HepG2 (cell line): ENCODE data around the gene DIP2C. TPM values are rescaled to one million over a fixed set of nuclear protein-coding genes. Genes with fewer than 3 reads are reported as not detected.

Source experiments
- AGO1 ChIP-seq: fragments of 200-400 bp; formaldehyde crosslinking; IDR thresholded peaks from 2 replicates; pipeline ENCODE4 v1.6.1; 2017; ENCODE audit warnings: mild to moderate bottlenecking, low read depth, low read length, moderate library complexity; ENCODE audit not compliant: poor library complexity, severe bottlenecking
- BRD4 ChIP-seq: sonication (generic); formaldehyde crosslinking; IDR thresholded peaks from 2 replicates; pipeline ENCODE4 v1.4.0; 2020; ENCODE audit warnings: missing genetic modification reagents
- CBFB ChIP-seq: sonication (generic); formaldehyde crosslinking; IDR thresholded peaks from 2 replicates; pipeline ENCODE4 v1.4.0; 2020; ENCODE audit warnings: missing genetic modification reagents
- ERF ChIP-seq: IDR thresholded peaks from 2 replicates; pipeline ENCODE4 v1.6.1; 2018; ENCODE audit warnings: missing biosample characterization, missing genetic modification reagents
- FOSL2 ChIP-seq: sonication (generic); formaldehyde crosslinking; IDR thresholded peaks from 2 replicates; pipeline ENCODE4 v1.4.0; 2020; ENCODE audit warnings: missing genetic modification reagents
- FOXA3 ChIP-seq: IDR thresholded peaks from 2 replicates; pipeline ENCODE4 v1.6.1; 2016; ENCODE audit warnings: missing genetic modification reagents, missing compliant biosample characterization
- HCFC1 ChIP-seq: fragments of 150-350 bp; IDR thresholded peaks from 2 replicates; pipeline ENCODE4 v1.6.1; 2014; ENCODE audit warnings: low read depth, low read length
- HNRNPL ChIP-seq: fragments of 200-400 bp; formaldehyde crosslinking; IDR thresholded peaks from 2 replicates; pipeline ENCODE4 v1.6.1; 2017; ENCODE audit warnings: mild to moderate bottlenecking, low read depth, low read length
- HOXA3 ChIP-seq: sonication (generic); formaldehyde crosslinking; IDR thresholded peaks from 2 replicates; pipeline ENCODE4 v1.5.0; 2020; ENCODE audit warnings: missing genetic modification reagents
- ISL2 ChIP-seq: sonication (generic); formaldehyde crosslinking; IDR thresholded peaks from 2 replicates; pipeline ENCODE4 v1.5.0; 2020; ENCODE audit warnings: missing genetic modification reagents
- KDM1A ChIP-seq: IDR thresholded peaks from 2 replicates; pipeline ENCODE4 v1.6.1; 2016; ENCODE audit warnings: missing compliant biosample characterization
- KDM2A ChIP-seq: sonication (generic); formaldehyde crosslinking; IDR thresholded peaks from 2 replicates; pipeline ENCODE4 v1.4.0; 2020; ENCODE audit warnings: low read depth, missing genetic modification reagents, borderline replicate concordance
- MATR3 ChIP-seq: sonication (generic); formaldehyde crosslinking; IDR thresholded peaks from 2 replicates; pipeline ENCODE4 v1.4.0; 2020; ENCODE audit warnings: missing genetic modification reagents
- NBN ChIP-seq: fragments of 450-650 bp; conservative IDR thresholded peaks from 2 replicates; pipeline ENCODE4 v1.6.1; 2017
- PHF8 ChIP-seq: sonication (generic); formaldehyde crosslinking; IDR thresholded peaks from 2 replicates; pipeline ENCODE4 v1.5.0; 2020; ENCODE audit warnings: missing genetic modification reagents
- RCOR2 ChIP-seq: IDR thresholded peaks from 2 replicates; pipeline ENCODE4 v1.6.1; 2016; ENCODE audit warnings: missing biosample characterization, missing genetic modification reagents
- SMAD9 ChIP-seq: sonication (generic); formaldehyde crosslinking; IDR thresholded peaks from 2 replicates; pipeline ENCODE4 v1.5.1; 2020; ENCODE audit warnings: mild to moderate bottlenecking, missing genetic modification reagents
- TEAD2 ChIP-seq: sonication (generic); formaldehyde crosslinking; IDR thresholded peaks from 2 replicates; pipeline ENCODE4 v1.9.0; 2021; ENCODE audit warnings: missing genetic modification reagents
- ZFP36L2 ChIP-seq: sonication (generic); formaldehyde crosslinking; IDR thresholded peaks from 2 replicates; pipeline ENCODE4 v1.4.0; 2020; ENCODE audit warnings: missing genetic modification reagents
- ZNF326 ChIP-seq: sonication (generic); formaldehyde crosslinking; IDR thresholded peaks from 2 replicates; pipeline ENCODE4 v1.4.0; 2020; ENCODE audit warnings: missing genetic modification reagents, borderline replicate concordance
- ZNF34 ChIP-seq: sonication (generic); formaldehyde crosslinking; IDR thresholded peaks from 2 replicates; pipeline ENCODE4 v1.4.0; 2020; ENCODE audit warnings: mild to moderate bottlenecking, missing genetic modification reagents, borderline replicate concordance
- ZNF354B ChIP-seq: sonication (generic); formaldehyde crosslinking; IDR thresholded peaks from 2 replicates; pipeline ENCODE4 v1.8.0; 2022; ENCODE audit warnings: mild to moderate bottlenecking, missing genetic modification reagents
- ZNF431 ChIP-seq: sonication (generic); formaldehyde crosslinking; IDR thresholded peaks from 2 replicates; pipeline ENCODE4 v1.9.0; 2022; ENCODE audit warnings: missing genetic modification reagents, low read depth, mild to moderate bottlenecking, borderline replicate concordance
- ZNF703 ChIP-seq: sonication (generic); formaldehyde crosslinking; IDR thresholded peaks from 2 replicates; pipeline ENCODE4 v1.5.1; 2020; ENCODE audit warnings: missing genetic modification reagents, mild to moderate bottlenecking, moderate library complexity, borderline replicate concordance
- ZNF737 ChIP-seq: sonication (generic); formaldehyde crosslinking; IDR thresholded peaks from 2 replicates; pipeline ENCODE4 v1.5.0; 2020; ENCODE audit warnings: missing genetic modification reagents, mild to moderate bottlenecking, borderline replicate concordance
- ZSCAN31 ChIP-seq: sonication (generic); formaldehyde crosslinking; IDR thresholded peaks from 2 replicates; pipeline ENCODE4 v1.5.0; 2020; ENCODE audit warnings: low read depth, mild to moderate bottlenecking, missing genetic modification reagents
- ZZZ3 ChIP-seq: sonication (generic); formaldehyde crosslinking; IDR thresholded peaks from 2 replicates; pipeline ENCODE4 v1.4.0; 2020; ENCODE audit warnings: missing genetic modification reagents, mild to moderate bottlenecking, borderline replicate concordance
- polyA plus RNA-seq, 8 experiments: library from polyadenylated mRNA; depleted of rRNA in 3 of 8; stranded (reverse) in 7 of 8; unstranded in 1 of 8; fragments of >200 nt; fragmentation: Illumina TruSeq in 4 of 8; extraction: Trizol in 4 of 8; gene quantifications; 2 replicates each; pipeline versions ENCODE4 v1.2.1 to v1.2.3, GENCODE V29; 2011 to 2016; ENCODE audit warnings: low read depth in 4 of 8, missing spikeins in 1 of 8, mixed read lengths in 1 of 8; ENCODE audit not compliant: insufficient read depth in 1 of 8
- total RNA-seq, 5 experiments: library from RNA; depleted of rRNA; stranded (reverse); fragments of >200 nt; fragmentation: Illumina TruSeq; extraction: Trizol; gene quantifications; 2 replicates each; pipeline ENCODE4 v1.2.3, GENCODE V29; 2016; ENCODE audit warnings: low read depth in 1 of 5
- TF ChIP-seq, protein P1 (sequence below): sonication (generic); formaldehyde crosslinking; IDR thresholded peaks from 2 replicates; pipeline ENCODE4 v1.5.1; 2020; ENCODE audit warnings: missing genetic modification reagents, mild to moderate bottlenecking, borderline replicate concordance
- TF ChIP-seq, protein P2 (sequence below): sonication (generic); formaldehyde crosslinking; conservative IDR thresholded peaks from 2 replicates; pipeline ENCODE4 v1.5.0; 2020; ENCODE audit warnings: missing genetic modification reagents
- TF ChIP-seq, protein P3 (sequence below): sonication (generic); formaldehyde crosslinking; IDR thresholded peaks from 2 replicates; pipeline ENCODE4 v1.4.0; 2020; ENCODE audit warnings: mild to moderate bottlenecking, missing genetic modification reagents

Gene DIP2C
- total and polyA plus RNA-seq, 2 of the 13 experiments (the other 11 are each of a cell fraction or from before 2014, with no cell fraction given): 2.2 to 2.7 TPM

DNA sequence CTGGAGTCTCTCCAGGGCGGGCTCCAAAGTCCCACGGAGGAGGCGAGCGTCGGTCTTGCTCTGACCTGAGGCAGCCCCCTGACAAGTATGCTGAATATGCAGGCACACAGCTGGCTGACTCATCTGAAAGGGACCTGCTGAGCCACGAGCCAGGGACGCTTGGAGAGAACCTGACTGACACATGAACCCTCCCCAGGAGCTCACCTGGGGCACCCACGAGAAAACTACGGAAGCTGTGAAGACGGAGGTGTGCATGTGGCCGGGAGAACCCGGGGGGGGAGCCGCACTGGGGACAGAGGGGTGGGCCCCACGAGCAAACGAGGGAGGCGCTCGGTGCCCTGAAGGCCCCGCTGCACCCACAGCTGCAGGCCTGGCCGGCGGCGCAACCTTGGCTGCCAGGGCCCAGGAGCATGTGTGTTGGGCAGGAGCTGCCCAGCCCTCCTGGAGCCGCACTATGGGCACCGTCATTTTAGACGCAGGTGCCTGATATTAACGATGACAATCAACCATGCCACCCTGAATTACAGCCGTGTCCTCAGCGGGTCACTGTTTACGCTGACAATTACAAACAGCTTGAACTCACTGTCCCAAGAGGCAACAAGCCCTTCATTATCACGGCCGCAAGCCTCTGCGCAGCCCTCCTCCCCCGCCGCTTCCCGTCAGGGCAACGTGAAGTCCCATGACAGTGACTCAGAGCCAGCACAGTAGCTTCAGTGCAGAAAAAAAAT lies 64.7 kb downstream of the DIP2C start (continued):
- TF ChIP-seq ZNF703 (CRISPR knock-in tag): no peak
- TF ChIP-seq HNRNPL: peak; percentile 58; the same call in 1 of the 2 replicates
- no peak for TF ChIP-seq ZNF34
- TF ChIP-seq KDM2A (CRISPR knock-in tag): peak; percentile 14; the same call in 1 of the 2 replicates
- no peak for TF ChIP-seq RCOR2 (CRISPR knock-in tag)
- TF ChIP-seq BRD4: no peak
- no peak for TF ChIP-seq HOXA3 (CRISPR knock-in tag)
- TF ChIP-seq CBFB: no peak
- TF ChIP-seq ZZZ3 (CRISPR knock-in tag): no peak
- TF ChIP-seq KDM1A: no peak
- no peak for TF ChIP-seq TEAD2 (CRISPR knock-in tag)
- TF ChIP-seq SMAD9 (CRISPR knock-in tag): no peak
- no peak for TF ChIP-seq FOXA3 (CRISPR knock-in tag)
- no peak for TF ChIP-seq ZNF326
- TF ChIP-seq AGO1: peak; percentile 43
- 0 out of 2 replicates have a peak, but pooled peaks have one; percentile 39 for TF ChIP-seq ERF
- TF ChIP-seq ZNF431 (CRISPR knock-in tag): no peak
- no peak for TF ChIP-seq ZNF354B (CRISPR knock-in tag)
- TF ChIP-seq ZNF737: no peak
- TF ChIP-seq NBN: no peak
- 0 out of 2 replicates have a peak, but pooled peaks have one; percentile 28 for TF ChIP-seq ZSCAN31 (CRISPR knock-in tag)
- no peak for TF ChIP-seq ISL2
- peak; percentile 81 for TF ChIP-seq FOSL2 (CRISPR knock-in tag)
- TF ChIP-seq, protein P1, sequence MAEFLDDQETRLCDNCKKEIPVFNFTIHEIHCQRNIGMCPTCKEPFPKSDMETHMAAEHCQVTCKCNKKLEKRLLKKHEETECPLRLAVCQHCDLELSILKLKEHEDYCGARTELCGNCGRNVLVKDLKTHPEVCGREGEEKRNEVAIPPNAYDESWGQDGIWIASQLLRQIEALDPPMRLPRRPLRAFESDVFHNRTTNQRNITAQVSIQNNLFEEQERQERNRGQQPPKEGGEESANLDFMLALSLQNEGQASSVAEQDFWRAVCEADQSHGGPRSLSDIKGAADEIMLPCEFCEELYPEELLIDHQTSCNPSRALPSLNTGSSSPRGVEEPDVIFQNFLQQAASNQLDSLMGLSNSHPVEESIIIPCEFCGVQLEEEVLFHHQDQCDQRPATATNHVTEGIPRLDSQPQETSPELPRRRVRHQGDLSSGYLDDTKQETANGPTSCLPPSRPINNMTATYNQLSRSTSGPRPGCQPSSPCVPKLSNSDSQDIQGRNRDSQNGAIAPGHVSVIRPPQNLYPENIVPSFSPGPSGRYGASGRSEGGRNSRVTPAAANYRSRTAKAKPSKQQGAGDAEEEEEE (CRISPR knock-in tag): no peak
- TF ChIP-seq, protein P2, sequence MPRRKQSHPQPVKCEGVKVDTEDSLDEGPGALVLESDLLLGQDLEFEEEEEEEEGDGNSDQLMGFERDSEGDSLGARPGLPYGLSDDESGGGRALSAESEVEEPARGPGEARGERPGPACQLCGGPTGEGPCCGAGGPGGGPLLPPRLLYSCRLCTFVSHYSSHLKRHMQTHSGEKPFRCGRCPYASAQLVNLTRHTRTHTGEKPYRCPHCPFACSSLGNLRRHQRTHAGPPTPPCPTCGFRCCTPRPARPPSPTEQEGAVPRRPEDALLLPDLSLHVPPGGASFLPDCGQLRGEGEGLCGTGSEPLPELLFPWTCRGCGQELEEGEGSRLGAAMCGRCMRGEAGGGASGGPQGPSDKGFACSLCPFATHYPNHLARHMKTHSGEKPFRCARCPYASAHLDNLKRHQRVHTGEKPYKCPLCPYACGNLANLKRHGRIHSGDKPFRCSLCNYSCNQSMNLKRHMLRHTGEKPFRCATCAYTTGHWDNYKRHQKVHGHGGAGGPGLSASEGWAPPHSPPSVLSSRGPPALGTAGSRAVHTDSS (CRISPR knock-in tag): no peak
- TF ChIP-seq, protein P3, sequence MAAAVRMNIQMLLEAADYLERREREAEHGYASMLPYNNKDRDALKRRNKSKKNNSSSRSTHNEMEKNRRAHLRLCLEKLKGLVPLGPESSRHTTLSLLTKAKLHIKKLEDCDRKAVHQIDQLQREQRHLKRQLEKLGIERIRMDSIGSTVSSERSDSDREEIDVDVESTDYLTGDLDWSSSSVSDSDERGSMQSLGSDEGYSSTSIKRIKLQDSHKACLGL (CRISPR knock-in tag): peak; percentile 50; the same call in 1 of the 2 replicates
- 0 out of 2 replicates have a peak, but pooled peaks have one; percentile 13 for TF ChIP-seq PHF8
- TF ChIP-seq HCFC1: no peak
- no peak for TF ChIP-seq ZFP36L2 (CRISPR knock-in tag)
- TF ChIP-seq MATR3 (CRISPR knock-in tag): no peak
